Naive thymus-derived CD8-positive, alpha-beta T cell (primary cell): ENCODE data around the gene IPCEF1. TPM values are rescaled to one million over a fixed set of nuclear protein-coding genes. Genes with fewer than 3 reads are reported as not detected.
"Not testable (repeated sequence)": the region's sequence is repeated elsewhere in the genome, so short reads cannot be mapped to it uniquely, and the experiment has no call there.

ENCODE experiments used
- ATAC-seq, 2 donors: fragments of 150-1000 bp; cut with Tn5 transposase in 1 of 2; sonication (Bioruptor Pico), chemical (Tn5 transposase) in 1 of 2; 1 replicate in 1 of 2; 2 replicates in 1 of 2; pipeline ENCODE4 v1.10.0; 2021; ENCODE audit warnings: mild to moderate bottlenecking in 2 of 2, moderate library complexity in 2 of 2
- POLR2A ChIA-PET: fragments of 350-600 bp; sonication (Branson Sonifier 250); formaldehyde crosslinking; loops from one replicate; lab custom pipeline; 2021; ENCODE audit warnings: antibody characterized with exemption; lab: Charles Lee
- DNase-seq, 10 donors: peaks; one replicate each; pipeline versions ENCODE4 v3.0.0 to v3.0.0-alpha.2; 2020 to 2022
- H3K27ac Mint-ChIP-seq, 10 donors: one replicate each; pipeline ENCODE4 v1.8.0; 2020 to 2022; ENCODE audit warnings: mild to moderate bottlenecking in 10 of 10, mixed read lengths in 10 of 10, moderate library complexity in 4 of 10, inconsistent platforms in 1 of 10
- H3K27me3 Mint-ChIP-seq, 5 donors: one replicate each; pipeline ENCODE4 v1.8.0; 2021 to 2022; ENCODE audit warnings: mixed read lengths in 5 of 5
- H3K36me3 Mint-ChIP-seq, 3 donors: one replicate each; pipeline ENCODE4 v1.8.0; 2020 to 2022; ENCODE audit warnings: mixed read lengths in 3 of 3, mild to moderate bottlenecking in 2 of 3, inconsistent platforms in 1 of 3
- H3K4me1 Mint-ChIP-seq, 4 donors: one replicate each; pipeline ENCODE4 v1.8.0; 2021 to 2022; ENCODE audit warnings: mixed read lengths in 4 of 4
- H3K4me3 Mint-ChIP-seq, 10 donors: one replicate each; pipeline ENCODE4 v1.8.0; 2020 to 2022; ENCODE audit warnings: mild to moderate bottlenecking in 10 of 10, mixed read lengths in 10 of 10, moderate library complexity in 6 of 10, inconsistent platforms in 1 of 10
- H3K9me3 Mint-ChIP-seq, 9 donors: one replicate each; pipeline ENCODE4 v1.8.0; 2020 to 2022; ENCODE audit warnings: mixed read lengths in 9 of 9, mild to moderate bottlenecking in 3 of 9, inconsistent platforms in 1 of 9, moderate library complexity in 1 of 9
- polyA plus RNA-seq, 3 donors: library from polyadenylated mRNA; unstranded; fragments of 300-500 nt; fragmentation: Illumina TruSeq; gene quantifications; one replicate each; pipeline ENCODE4 v1.2.3, GENCODE V29; 2021
- total RNA-seq, 8 experiments: library from RNA in 2 of 8; stranded (reverse) in 2 of 8; gene quantifications; one replicate each; pipeline ENCODE4 v1.2.3 and lab custom pipeline; 2021 to 2026

The IPCEF1 gene
- total and polyA plus RNA-seq, 5 experiments from 2014 or later = 80.9 to 102 (median 91.7) TPM

DNA sequence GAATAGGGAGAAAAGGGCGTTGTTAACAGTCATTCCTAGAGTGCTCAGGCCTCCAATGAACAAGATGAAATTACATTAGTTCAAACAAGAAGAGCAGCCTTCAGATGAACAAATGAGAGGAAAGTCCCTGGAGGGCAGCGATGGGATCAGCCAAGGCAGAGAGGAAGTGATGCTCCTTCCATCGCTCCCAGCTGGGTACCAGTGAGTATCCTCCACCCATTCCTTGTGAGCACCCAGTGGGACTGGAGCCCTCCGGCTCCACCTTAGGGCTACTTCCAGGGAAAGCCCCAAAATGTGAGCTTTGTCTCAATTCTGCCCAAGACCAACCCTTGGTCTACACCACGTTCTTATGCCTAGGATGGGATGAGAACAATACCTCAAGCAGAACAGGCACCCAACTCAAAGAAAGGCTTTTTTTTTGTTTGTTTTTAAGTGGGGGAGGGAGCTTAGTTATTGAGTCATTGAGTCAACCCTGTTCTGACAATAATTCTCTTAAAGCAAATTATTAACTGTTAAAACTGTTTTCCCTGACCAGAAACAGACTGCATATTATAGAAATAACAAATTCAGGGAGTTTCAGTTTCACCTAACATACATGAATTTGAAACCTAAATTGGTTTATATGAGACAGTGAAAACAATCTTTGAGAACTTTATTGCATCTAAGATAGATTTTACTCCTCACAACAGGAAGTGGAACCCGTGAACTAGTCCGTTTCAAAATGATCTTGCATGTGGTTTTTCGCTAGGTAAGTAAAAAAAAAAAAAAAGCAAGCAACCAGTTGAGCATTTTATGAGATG lies 106.9 kb downstream of the IPCEF1 start:
- Mint-ChIP-seq H3K9me3 (peaks cover 0 to 8% (median 3%) of the 10 kb centered on the region in 9 donors), H3K4me3 (peak overlapping the region; percentile 74 to 93 (median 84)), H3K27ac (peak overlapping the region; percentile 89 to 99 (median 94)), H3K4me1 (peaks cover 34 to 83% (median 70%) of the 10 kb centered on the region in 4 donors), H3K36me3 (peaks cover 8 to 19% (median 18%) of the 10 kb centered on the region in 3 donors), H3K27me3 (no peaks in the 10 kb centered on the region)
- POLR2A ChIA-PET = interaction anchor here (0.8 to 3.6 kb wide), 8 partner anchors 9 to 86 kb away, joined by 3 to 18 read pairs (median 4); no protein-coding TSS in a partner anchor
- DNase-seq (peak in 8 of 10 donors; percentile 21 to 83 (median 38)), ATAC-seq (peak; percentile 64 to 68)

DNA sequence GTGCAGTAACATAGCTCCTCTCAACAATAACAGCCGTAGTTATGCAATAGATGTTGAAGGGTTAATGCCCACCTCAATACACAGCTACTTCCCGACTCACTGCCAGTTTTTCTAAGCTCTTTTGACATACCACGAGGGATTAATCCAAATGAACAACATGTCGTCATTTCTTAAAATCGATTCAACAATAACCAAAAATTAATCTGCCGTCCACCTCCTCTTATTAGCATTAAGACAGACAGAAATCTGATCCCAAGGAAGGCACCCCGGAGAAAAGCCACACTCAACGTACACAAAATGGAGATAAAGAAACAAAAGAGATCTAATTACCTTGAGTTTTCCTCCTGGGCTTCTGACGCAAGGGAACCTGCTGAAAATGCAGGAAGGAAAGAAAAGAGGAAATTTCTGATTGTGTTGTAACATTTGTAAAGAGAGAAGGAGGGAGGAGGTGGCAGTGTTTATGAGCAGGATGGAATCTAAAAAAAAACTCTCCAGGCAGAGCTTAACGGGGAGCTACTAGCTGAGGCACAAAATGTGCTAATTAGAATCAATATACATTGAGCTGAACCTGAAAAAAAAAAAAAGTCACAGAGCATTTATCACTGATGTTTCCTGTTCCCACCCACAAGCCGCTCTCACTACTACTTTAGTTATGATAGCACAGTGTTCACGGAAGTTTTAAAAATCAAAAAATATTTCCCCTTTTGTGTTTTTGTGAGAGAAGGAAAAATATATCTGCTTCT lies 109.3 kb downstream of the IPCEF1 start:
- H3K36me3 Mint-ChIP-seq = peaks cover 28 to 32% (median 30%) of the 10 kb centered on the region in 3 donors
- DNase-seq = peak in 5 of 10 donors; percentile 15 to 63 (median 54)
- H3K27me3 Mint-ChIP-seq = no peaks in the 10 kb centered on the region
- H3K9me3 Mint-ChIP-seq = peaks cover 0 to 12% (median 0%) of the 10 kb centered on the region in 9 donors
- peak overlapping the region; percentile 92 to 99 (median 96) for H3K27ac Mint-ChIP-seq
- POLR2A ChIA-PET = interaction anchor here (0.6 to 3.6 kb wide), 13 partner anchors 10 to 77 kb away, joined by 3 to 18 read pairs (median 4); no protein-coding TSS in a partner anchor
- H3K4me1 Mint-ChIP-seq = peaks cover 41 to 87% (median 77%) of the 10 kb centered on the region in 4 donors
- peak; percentile 48 to 50 for ATAC-seq
- peak overlapping the region; percentile 91 to 99 (median 96) for H3K4me3 Mint-ChIP-seq

- Mint-ChIP-seq H3K36me3 (peaks cover 28 to 36% (median 30%) of the 10 kb centered on the region in 3 donors), H3K4me1 (peaks cover 39 to 86% (median 76%) of the 10 kb centered on the region in 4 donors), H3K27me3 (no peaks in the 10 kb centered on the region), H3K27ac (peak overlapping the region; percentile 92 to 99 (median 96)), H3K4me3 (peak overlapping the region; percentile 91 to 99 (median 96)), H3K9me3 (peaks cover 0 to 12% (median 0%) of the 10 kb centered on the region in 9 donors)
- POLR2A ChIA-PET = interaction anchor here (0.7 to 3.6 kb wide), 11 partner anchors 10 to 89 kb away, joined by 3 to 18 read pairs (median 6); no protein-coding TSS in a partner anchor
- DNase-seq (no peak), ATAC-seq (no peak)
Observed at GRCh38 chr6:154246723-154247118, 109.9 kb downstream of the IPCEF1 start.

DNA sequence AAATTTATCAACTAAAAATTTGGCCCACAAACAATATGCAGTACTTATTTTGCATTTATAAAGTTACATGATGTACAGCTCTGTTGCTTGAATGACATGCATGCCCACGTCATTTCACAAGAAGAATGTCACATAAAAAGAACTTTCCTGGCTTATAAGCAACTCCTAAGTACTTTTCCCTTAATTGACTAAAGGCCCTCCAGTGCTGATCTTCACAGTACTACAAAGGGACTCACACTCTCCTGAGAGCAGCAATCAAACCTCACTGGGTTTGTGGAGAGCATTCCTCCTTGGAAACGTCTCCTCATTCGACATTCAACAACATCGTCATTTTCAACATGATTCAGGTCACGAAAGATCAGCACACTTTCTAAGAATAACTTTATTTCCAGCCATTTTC lies 111.1 kb downstream of the IPCEF1 start:
- Mint-ChIP-seq H3K27ac (peak overlapping the region; percentile 92 to 99 (median 96)), H3K9me3 (peaks cover 0 to 12% (median 0%) of the 10 kb centered on the region in 9 donors), H3K4me1 (peaks cover 41 to 86% (median 75%) of the 10 kb centered on the region in 4 donors), H3K36me3 (peaks cover 28 to 47% (median 30%) of the 10 kb centered on the region in 3 donors), H3K27me3 (no peaks in the 10 kb centered on the region), H3K4me3 (peak overlapping the region; percentile 91 to 99 (median 96))
- POLR2A ChIA-PET = interaction anchor here (0.6 to 4.1 kb wide), 5 partner anchors 8 to 88 kb away, joined by 3 to 28 read pairs (median 5); no protein-coding TSS in a partner anchor
- DNase-seq (peak in 1 of 10 donors; percentile 17), ATAC-seq (peak in 1 of 2 donors; percentile 9)

GRCh38 chr6:154243793-154244750 lies 112.5 kb downstream of the IPCEF1 start:
- Mint-ChIP-seq H3K27ac (peak overlapping the region; percentile 92 to 99 (median 96)), H3K9me3 (peaks cover 0 to 12% (median 0%) of the 10 kb centered on the region in 9 donors), H3K36me3 (peaks cover 28 to 50% (median 30%) of the 10 kb centered on the region in 3 donors), H3K4me1 (peaks cover 38 to 84% (median 74%) of the 10 kb centered on the region in 4 donors), H3K4me3 (peak overlapping the region; percentile 91 to 99 (median 96)), H3K27me3 (no peaks in the 10 kb centered on the region)
- DNase-seq (no peak), ATAC-seq (peak in 1 of 2 donors; percentile 1)
- POLR2A ChIA-PET = interaction anchor here (0.8 to 4.1 kb wide), 5 partner anchors 8 to 33 kb away, joined by 3 to 28 read pairs (median 5); no protein-coding TSS in a partner anchor

- Mint-ChIP-seq H3K4me3 (peak overlapping the region; percentile 91 to 99 (median 96)), H3K9me3 (peaks cover 0 to 12% (median 0%) of the 10 kb centered on the region in 9 donors), H3K4me1 (peaks cover 38 to 79% (median 69%) of the 10 kb centered on the region in 4 donors), H3K36me3 (peaks cover 28 to 53% (median 30%) of the 10 kb centered on the region in 3 donors), H3K27ac (peak overlapping the region; percentile 92 to 99 (median 96)), H3K27me3 (no peaks in the 10 kb centered on the region)
- POLR2A ChIA-PET = interaction anchor here (2.0 to 4.1 kb wide), 2 partner anchors 9 kb away, joined by 6 to 28 read pairs; no protein-coding TSS in a partner anchor
- DNase-seq = no peak
- no peak for ATAC-seq
Observed at GRCh38 chr6:154242617-154243357, 113.8 kb downstream of the IPCEF1 start.

DNA sequence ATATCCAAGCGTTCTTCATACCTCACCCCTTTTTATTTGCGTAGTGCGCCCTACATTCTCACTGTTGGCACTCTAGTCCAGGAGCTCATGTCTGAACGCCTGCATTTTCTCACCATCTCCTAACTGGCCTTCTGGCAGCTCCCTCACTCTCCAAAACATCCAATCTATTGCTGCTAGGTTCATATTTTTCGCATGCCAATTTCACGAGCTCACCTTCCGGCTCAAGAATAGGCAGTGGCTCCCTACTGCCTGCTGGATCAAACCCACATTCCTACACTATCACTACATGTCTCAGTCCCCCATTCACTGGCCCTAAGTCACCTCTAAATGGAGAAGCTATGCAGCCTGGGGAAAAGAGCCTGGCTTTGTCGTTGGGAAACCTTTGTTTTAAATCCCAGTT lies 115.0 kb downstream of the IPCEF1 start:
- H3K4me3 Mint-ChIP-seq = peak overlapping the region; percentile 42 to 98 (median 78)
- peaks cover 27 to 61% (median 27%) of the 10 kb centered on the region in 3 donors for H3K36me3 Mint-ChIP-seq
- peaks cover 37 to 78% (median 73%) of the 10 kb centered on the region in 4 donors for H3K4me1 Mint-ChIP-seq
- H3K27ac Mint-ChIP-seq = peak overlapping the region; percentile 69 to 99 (median 88)
- POLR2A ChIA-PET = interaction anchor here (0.6 to 2.0 kb wide), 7 partner anchors 8 to 1049 kb away, joined by 3 to 9 read pairs (median 3); no protein-coding TSS in a partner anchor
- no peaks in the 10 kb centered on the region for H3K27me3 Mint-ChIP-seq
- ATAC-seq (no peak), DNase-seq (no peak)
- H3K9me3 Mint-ChIP-seq = peaks cover 0 to 12% (median 0%) of the 10 kb centered on the region in 9 donors

DNA sequence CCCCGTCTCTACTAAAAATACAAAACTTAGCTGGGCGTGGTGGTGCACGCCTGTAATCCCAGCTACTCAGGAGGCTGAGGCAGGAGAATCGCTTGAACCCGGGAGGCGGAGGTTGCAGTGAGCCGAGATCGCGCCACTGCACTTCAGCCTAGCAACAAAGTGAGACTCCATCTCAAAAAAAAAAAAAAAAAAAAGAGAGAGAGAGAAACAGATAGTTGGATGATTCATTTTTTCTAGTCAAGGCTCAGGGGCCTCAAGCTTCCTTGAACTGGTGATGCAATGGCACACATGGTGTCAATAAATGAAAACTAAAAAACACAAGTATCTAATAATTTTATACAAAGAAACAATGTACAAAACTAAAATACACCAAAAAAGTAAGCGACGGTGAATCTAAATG lies 115.5 kb downstream of the IPCEF1 start:
- Mint-ChIP-seq H3K4me1 (peaks cover 37 to 81% (median 76%) of the 10 kb centered on the region in 4 donors), H3K36me3 (peaks cover 22 to 62% (median 22%) of the 10 kb centered on the region in 3 donors), H3K27ac (peak overlapping the region in 8 of 10 donors; percentile 69 to 99 (median 90)), H3K9me3 (peaks cover 0 to 12% (median 0%) of the 10 kb centered on the region in 9 donors), H3K4me3 (peak overlapping the region in 8 of 10 donors; percentile 32 to 98 (median 78))
- not testable (repeated sequence) for ATAC-seq, DNase-seq, H3K27me3 Mint-ChIP-seq
- POLR2A ChIA-PET = interaction anchor here (0.6 to 2.0 kb wide), 8 partner anchors 8 to 1049 kb away, joined by 3 to 9 read pairs (median 4); no protein-coding TSS in a partner anchor

- H3K27me3 Mint-ChIP-seq = no peaks in the 10 kb centered on the region
- ATAC-seq = peak; percentile 45 to 64
- POLR2A ChIA-PET = interaction anchor here (1.0 kb wide), 2 partner anchors 10 to 12 kb away, joined by 3 to 4 read pairs; no protein-coding TSS in a partner anchor
- H3K36me3 Mint-ChIP-seq = peaks cover 9 to 67% (median 28%) of the 10 kb centered on the region in 3 donors
- peak overlapping the region; percentile 42 to 77 (median 64) for H3K4me3 Mint-ChIP-seq
- peaks cover 39 to 86% (median 83%) of the 10 kb centered on the region in 4 donors for H3K4me1 Mint-ChIP-seq
- peak overlapping the region; percentile 5 to 99 (median 52) for H3K27ac Mint-ChIP-seq
- H3K9me3 Mint-ChIP-seq = peaks cover 0 to 12% (median 0%) of the 10 kb centered on the region in 9 donors
- DNase-seq = no peak
Observed at GRCh38 chr6:154239392-154239791, 117.2 kb downstream of the IPCEF1 start.

DNA sequence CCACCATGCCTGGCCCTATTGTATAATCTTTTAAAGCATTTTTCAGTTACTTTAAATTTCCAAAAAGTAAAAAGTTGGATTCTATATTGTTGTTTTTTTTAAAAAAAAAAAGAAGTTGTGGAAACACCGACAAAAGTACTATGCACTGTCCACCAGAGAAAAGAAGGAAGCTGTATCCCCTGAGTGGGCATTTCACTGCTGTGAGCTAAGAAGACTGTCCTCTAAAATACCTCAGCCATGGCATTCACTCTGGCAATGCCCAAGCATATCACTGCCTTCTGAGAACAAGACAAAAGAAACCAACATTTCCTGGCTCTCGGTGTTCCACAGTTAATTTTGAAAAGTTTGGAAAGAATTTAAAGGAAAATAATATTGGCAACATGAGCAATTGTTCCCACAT lies 117.8 kb downstream of the IPCEF1 start:
- Mint-ChIP-seq H3K27me3 (no peaks in the 10 kb centered on the region), H3K4me1 (peaks cover 40 to 86% (median 83%) of the 10 kb centered on the region in 4 donors), H3K27ac (peak overlapping the region in 7 of 10 donors; percentile 28 to 99 (median 51)), H3K4me3 (peak overlapping the region; percentile 23 to 77 (median 61)), H3K9me3 (peaks cover 0 to 12% (median 0%) of the 10 kb centered on the region in 9 donors), H3K36me3 (peaks cover 9 to 65% (median 26%) of the 10 kb centered on the region in 3 donors)
- POLR2A ChIA-PET = interaction anchor here (1.0 kb wide), 2 partner anchors 11 to 13 kb away, joined by 3 to 4 read pairs; no protein-coding TSS in a partner anchor
- ATAC-seq (no peak), DNase-seq (no peak)
